ENCODE measurements around the gene RPL3.
A peak's percentile ranks its signal among the peaks of the same experiment; 100 is the strongest.

Gene RPL3

GRCh38 chr22:39298241-39298987 is 21.0 kb downstream of the RPL3 start:
- Histone ChIP-seq H3K27me3 (ENCODE audit: control insufficient read depth, insufficient read depth, low read length) (peaks cover 5% of the 10 kb centered on the region), H3K36me3 (ENCODE audit: control insufficient read depth, insufficient read depth, low read length) (no peaks in the 10 kb centered on the region), H3K4me1 (ENCODE audit: control insufficient read depth, insufficient read depth, low read length) (no peaks in the 10 kb centered on the region), H3K4me3 (ENCODE audit: low read length) (no peak overlapping the region), H3K9ac (ENCODE audit: low read length) (no peak overlapping the region), H3K27ac (ENCODE audit: low read depth, low read length) (no peak overlapping the region)

- Histone ChIP-seq H3K4me1 (ENCODE audit: control insufficient read depth, insufficient read depth, low read length) (no peaks in the 10 kb centered on the region), H3K27ac (ENCODE audit: low read depth, low read length) (no peak overlapping the region), H3K27me3 (ENCODE audit: control insufficient read depth, insufficient read depth, low read length) (peaks cover 5% of the 10 kb centered on the region), H3K4me3 (ENCODE audit: low read length) (no peak overlapping the region), H3K9ac (ENCODE audit: low read length) (no peak overlapping the region), H3K36me3 (ENCODE audit: control insufficient read depth, insufficient read depth, low read length) (no peaks in the 10 kb centered on the region)
These were observed 21.8 kb downstream of the RPL3 start for GRCh38 chr22:39297490-39298240.

- H3K9ac ChIP-seq (ENCODE audit: low read length) = no peak overlapping the region
- no peaks in the 10 kb centered on the region for H3K36me3 ChIP-seq (ENCODE audit: control insufficient read depth, insufficient read depth, low read length)
- peaks cover 5% of the 10 kb centered on the region for H3K27me3 ChIP-seq (ENCODE audit: control insufficient read depth, insufficient read depth, low read length)
- H3K27ac ChIP-seq (ENCODE audit: low read depth, low read length) = no peak overlapping the region
- H3K4me1 ChIP-seq (ENCODE audit: control insufficient read depth, insufficient read depth, low read length) = peaks cover 2% of the 10 kb centered on the region
- no peak overlapping the region for H3K4me3 ChIP-seq (ENCODE audit: low read length)
These were observed 22.4 kb downstream of the RPL3 start for GRCh38 chr22:39296981-39297489.

- no peak overlapping the region for H3K27ac ChIP-seq (ENCODE audit: low read depth, low read length)
- H3K4me3 ChIP-seq (ENCODE audit: low read length) = no peak overlapping the region
- H3K9ac ChIP-seq (ENCODE audit: low read length) = no peak overlapping the region
- H3K4me1 ChIP-seq (ENCODE audit: control insufficient read depth, insufficient read depth, low read length) = peaks cover 6% of the 10 kb centered on the region
- no peaks in the 10 kb centered on the region for H3K36me3 ChIP-seq (ENCODE audit: control insufficient read depth, insufficient read depth, low read length)
- H3K27me3 ChIP-seq (ENCODE audit: control insufficient read depth, insufficient read depth, low read length) = peaks cover 5% of the 10 kb centered on the region
These were observed 22.9 kb downstream of the RPL3 start for GRCh38 chr22:39296535-39296934.

- Histone ChIP-seq H3K27me3 (ENCODE audit: control insufficient read depth, insufficient read depth, low read length) (no peaks in the 10 kb centered on the region), H3K36me3 (ENCODE audit: control insufficient read depth, insufficient read depth, low read length) (no peaks in the 10 kb centered on the region), H3K9ac (ENCODE audit: low read length) (no peak overlapping the region), H3K4me3 (ENCODE audit: low read length) (no peak overlapping the region), H3K27ac (ENCODE audit: low read depth, low read length) (no peak overlapping the region), H3K4me1 (ENCODE audit: control insufficient read depth, insufficient read depth, low read length) (peaks cover 10% of the 10 kb centered on the region)
These were observed 24.6 kb downstream of the RPL3 start for GRCh38 chr22:39294571-39295468.

GRCh38 chr22:39293766-39294368 is 25.6 kb downstream of the RPL3 start:
- Histone ChIP-seq H3K27ac (ENCODE audit: low read depth, low read length) (no peak overlapping the region), H3K4me3 (ENCODE audit: low read length) (no peak overlapping the region), H3K9ac (ENCODE audit: low read length) (no peak overlapping the region), H3K4me1 (ENCODE audit: control insufficient read depth, insufficient read depth, low read length) (peaks cover 10% of the 10 kb centered on the region), H3K36me3 (ENCODE audit: control insufficient read depth, insufficient read depth, low read length) (no peaks in the 10 kb centered on the region), H3K27me3 (ENCODE audit: control insufficient read depth, insufficient read depth, low read length) (no peaks in the 10 kb centered on the region)

- no peaks in the 10 kb centered on the region for H3K27me3 ChIP-seq (ENCODE audit: control insufficient read depth, insufficient read depth, low read length)
- peak overlapping the region; percentile 58 for H3K27ac ChIP-seq (ENCODE audit: low read depth, low read length)
- no peak overlapping the region for H3K9ac ChIP-seq (ENCODE audit: low read length)
- no peak overlapping the region for H3K4me3 ChIP-seq (ENCODE audit: low read length)
- H3K4me1 ChIP-seq (ENCODE audit: control insufficient read depth, insufficient read depth, low read length) = peaks cover 10% of the 10 kb centered on the region
- H3K36me3 ChIP-seq (ENCODE audit: control insufficient read depth, insufficient read depth, low read length) = no peaks in the 10 kb centered on the region
These were observed 26.8 kb downstream of the RPL3 start for GRCh38 chr22:39292561-39293074.

GRCh38 chr22:39292031-39292462 is 27.4 kb downstream of the RPL3 start:
- Histone ChIP-seq H3K4me3 (ENCODE audit: low read length) (no peak overlapping the region), H3K4me1 (ENCODE audit: control insufficient read depth, insufficient read depth, low read length) (peaks cover 10% of the 10 kb centered on the region), H3K27me3 (ENCODE audit: control insufficient read depth, insufficient read depth, low read length) (no peaks in the 10 kb centered on the region), H3K27ac (ENCODE audit: low read depth, low read length) (peak overlapping the region; percentile 58), H3K36me3 (ENCODE audit: control insufficient read depth, insufficient read depth, low read length) (no peaks in the 10 kb centered on the region), H3K9ac (ENCODE audit: low read length) (no peak overlapping the region)

- Histone ChIP-seq H3K36me3 (ENCODE audit: control insufficient read depth, insufficient read depth, low read length) (no peaks in the 10 kb centered on the region), H3K9ac (ENCODE audit: low read length) (no peak overlapping the region), H3K4me3 (ENCODE audit: low read length) (no peak overlapping the region), H3K27me3 (ENCODE audit: control insufficient read depth, insufficient read depth, low read length) (no peaks in the 10 kb centered on the region), H3K27ac (ENCODE audit: low read depth, low read length) (no peak overlapping the region), H3K4me1 (ENCODE audit: control insufficient read depth, insufficient read depth, low read length) (peaks cover 10% of the 10 kb centered on the region)
These were observed 27.9 kb downstream of the RPL3 start for GRCh38 chr22:39291523-39291922.

GRCh38 chr22:39290724-39291161 is 28.7 kb downstream of the RPL3 start:
- Histone ChIP-seq H3K4me1 (ENCODE audit: control insufficient read depth, insufficient read depth, low read length) (peaks cover 10% of the 10 kb centered on the region), H3K36me3 (ENCODE audit: control insufficient read depth, insufficient read depth, low read length) (no peaks in the 10 kb centered on the region), H3K4me3 (ENCODE audit: low read length) (no peak overlapping the region), H3K27me3 (ENCODE audit: control insufficient read depth, insufficient read depth, low read length) (no peaks in the 10 kb centered on the region), H3K9ac (ENCODE audit: low read length) (no peak overlapping the region), H3K27ac (ENCODE audit: low read depth, low read length) (peak overlapping the region; percentile 8)

GRCh38 chr22:39289975-39290720 is 29.3 kb downstream of the RPL3 start:
- Histone ChIP-seq H3K27me3 (ENCODE audit: control insufficient read depth, insufficient read depth, low read length) (no peaks in the 10 kb centered on the region), H3K4me1 (ENCODE audit: control insufficient read depth, insufficient read depth, low read length) (peaks cover 10% of the 10 kb centered on the region), H3K27ac (ENCODE audit: low read depth, low read length) (no peak overlapping the region), H3K36me3 (ENCODE audit: control insufficient read depth, insufficient read depth, low read length) (no peaks in the 10 kb centered on the region), H3K9ac (ENCODE audit: low read length) (no peak overlapping the region), H3K4me3 (ENCODE audit: low read length) (no peak overlapping the region)
